Frontal cortex (tissue), 4 donors: ENCODE data around the gene PPP3R1. TPM values are rescaled to one million over a fixed set of nuclear protein-coding genes. Genes with fewer than 3 reads are reported as not detected.
"Not testable (repeated sequence)": the region's sequence is repeated elsewhere in the genome, so short reads cannot be mapped to it uniquely, and the experiment has no call there.

Experiments
- DNase-seq, 2 donors: peaks; one replicate each; pipeline ENCODE4 v3.0.0; 2012; ENCODE audit warnings: low spot score in 2 of 2
- FAIRE-seq: peaks from 2 replicates; lab custom pipeline; 2012; peaks lifted over from hg19 to GRCh38; lab: Jason Lieb, UNC
- total RNA-seq: library from RNA; depleted of rRNA; stranded (reverse); fragments of >200 nt; gene quantifications from one replicate; pipeline ENCODE4 v1.2.3, GENCODE V29; 2014
- donor health status: control.
- donor health status: control.
- donor health status: control.

PPP3R1 gene
- total RNA-seq, 1 donor from 2014 or later, result 59.9 TPM

DNA sequence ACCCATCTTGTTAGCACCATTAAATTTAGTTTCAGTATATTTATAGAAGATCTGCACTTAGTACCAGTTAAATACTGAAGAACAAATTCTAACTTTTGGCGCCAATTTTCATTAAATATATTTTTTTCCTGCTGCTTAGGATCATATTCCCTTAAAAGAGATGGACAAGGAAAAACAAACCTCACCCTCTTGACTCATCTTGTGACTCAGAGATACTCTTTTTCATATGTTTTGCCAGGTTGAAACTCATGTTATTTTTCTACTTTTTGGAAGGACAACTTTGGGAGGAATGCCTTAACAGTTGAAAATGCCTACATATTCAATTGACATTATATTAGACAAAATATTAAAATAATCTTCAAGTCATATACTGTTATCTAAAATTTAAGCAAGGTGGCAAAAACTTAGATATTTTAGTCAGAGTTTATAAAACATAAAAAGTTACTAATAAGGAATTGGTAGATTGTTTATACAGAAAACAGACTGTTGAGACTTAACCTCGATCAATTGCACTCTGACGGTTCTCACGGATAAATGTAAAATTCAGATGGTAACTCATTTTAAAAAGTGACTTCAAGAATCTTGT, 58.5 kb downstream of the PPP3R1 start:
- FAIRE-seq, result no peak

DNA sequence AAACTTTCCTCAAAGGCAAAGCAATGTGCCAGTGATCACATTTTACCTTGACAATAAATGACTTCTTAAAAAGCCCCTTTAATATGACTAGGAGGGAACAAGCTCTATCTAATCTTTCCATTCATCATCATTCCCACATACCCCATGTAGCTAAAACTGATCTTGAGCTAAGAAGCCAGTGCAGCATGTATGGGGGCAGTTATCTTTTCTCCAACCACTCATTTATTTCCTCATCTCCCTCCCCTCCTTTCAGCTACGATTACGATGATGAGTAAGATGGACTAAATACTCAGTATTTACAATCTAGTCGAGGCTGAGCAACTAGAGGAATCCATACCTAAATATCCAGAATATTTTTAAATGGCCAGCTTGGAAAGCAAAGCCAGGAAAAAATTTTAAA, 59.2 kb downstream of the PPP3R1 start:
- no peak for FAIRE-seq
- DNase-seq, result no peak

More for the DNA sequence above, 58.5 kb downstream of the PPP3R1 start:
- DNase-seq, result no peak

DNA sequence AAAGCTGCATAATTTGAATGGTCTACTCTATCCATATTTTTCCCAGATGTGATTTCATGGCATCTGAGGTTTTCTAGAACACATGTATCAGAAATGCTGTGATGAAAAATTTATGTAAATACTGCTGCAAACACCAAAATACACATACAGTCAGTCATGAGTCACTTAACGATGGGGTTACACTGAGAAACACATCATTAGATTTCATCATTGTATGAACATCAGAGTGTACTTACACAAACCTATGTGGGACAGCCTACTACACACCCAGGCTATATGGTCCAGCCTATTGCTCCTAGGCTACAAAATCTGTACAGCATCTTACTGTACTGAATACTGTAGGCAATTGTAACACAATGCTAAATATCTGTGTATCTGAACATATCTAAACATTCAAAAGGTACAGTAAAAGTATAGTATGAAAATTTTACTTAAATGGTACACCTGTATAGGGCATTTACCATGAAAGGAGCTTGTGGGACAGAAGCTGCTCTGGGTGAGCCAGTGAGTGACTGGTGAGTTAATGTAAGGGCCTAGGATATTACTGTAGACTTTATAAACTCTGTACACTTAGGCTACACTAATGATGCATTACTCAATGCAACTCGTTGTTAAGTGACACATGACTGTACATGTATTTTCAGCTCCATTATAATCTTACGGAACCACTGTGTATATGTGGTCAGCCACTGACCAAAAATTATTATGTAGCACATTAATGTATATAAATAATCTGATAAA, 61.2 kb downstream of the PPP3R1 start:
- FAIRE-seq (no peak), DNase-seq (no peak)

DNA sequence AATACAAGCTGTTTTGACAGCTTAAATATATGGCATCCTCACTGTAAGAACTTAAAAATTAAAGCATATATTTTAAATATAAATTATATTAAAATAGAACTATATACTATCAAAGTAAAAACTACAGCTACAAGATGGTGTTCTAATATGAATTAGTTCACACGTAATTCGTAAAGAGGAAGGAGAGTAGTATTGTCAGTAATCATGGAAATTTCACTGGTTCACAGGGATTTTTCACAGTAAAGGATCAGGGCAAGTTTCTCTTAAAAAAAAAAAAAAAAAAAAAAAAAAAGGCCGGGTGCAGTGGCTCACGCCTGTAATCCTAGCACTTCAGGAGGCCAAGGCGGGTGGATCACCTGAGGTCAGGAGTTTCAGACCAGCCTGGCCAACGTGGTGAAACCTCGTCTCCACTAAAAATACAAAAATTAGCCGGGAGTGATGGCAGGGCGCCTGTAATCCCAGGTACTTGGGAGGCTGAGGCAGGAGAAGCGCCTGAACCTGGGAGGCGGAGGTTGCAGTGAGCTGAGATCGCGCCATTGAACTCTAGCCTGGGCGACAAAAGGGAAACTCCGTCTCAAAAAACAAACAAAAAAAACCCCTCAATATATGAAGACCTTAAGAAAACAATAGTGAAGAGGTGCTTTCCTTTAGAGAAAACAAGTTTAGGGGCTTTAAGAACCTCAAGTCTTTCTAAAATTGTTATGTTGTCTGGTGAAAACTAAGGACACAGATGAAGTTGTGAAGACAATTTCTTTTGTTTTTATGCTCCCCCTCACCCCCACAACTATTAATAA, 62.1 kb downstream of the PPP3R1 start:
- no peak for DNase-seq

DNA sequence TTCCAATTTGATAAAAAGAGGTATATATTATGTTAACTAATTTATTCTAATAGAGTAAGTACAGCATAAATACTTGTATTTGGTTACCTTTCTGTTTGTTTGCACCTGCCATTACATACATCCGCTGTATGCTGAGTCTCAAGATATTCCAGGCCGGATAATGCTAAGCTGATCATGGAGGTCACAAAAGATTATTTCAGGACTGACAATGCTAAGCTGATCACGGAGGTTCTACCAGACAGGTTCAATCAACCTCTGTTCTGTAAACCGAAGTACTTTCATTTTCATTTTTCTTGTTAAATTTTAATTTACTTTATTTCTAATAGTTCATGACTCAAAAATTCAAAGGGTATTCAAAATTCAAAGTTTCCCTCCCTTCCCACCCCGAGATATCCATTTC, 63.5 kb downstream of the PPP3R1 start:
- FAIRE-seq (no peak), DNase-seq (no peak)

More for the DNA sequence above, 62.1 kb downstream of the PPP3R1 start:
- no peak for FAIRE-seq

DNA sequence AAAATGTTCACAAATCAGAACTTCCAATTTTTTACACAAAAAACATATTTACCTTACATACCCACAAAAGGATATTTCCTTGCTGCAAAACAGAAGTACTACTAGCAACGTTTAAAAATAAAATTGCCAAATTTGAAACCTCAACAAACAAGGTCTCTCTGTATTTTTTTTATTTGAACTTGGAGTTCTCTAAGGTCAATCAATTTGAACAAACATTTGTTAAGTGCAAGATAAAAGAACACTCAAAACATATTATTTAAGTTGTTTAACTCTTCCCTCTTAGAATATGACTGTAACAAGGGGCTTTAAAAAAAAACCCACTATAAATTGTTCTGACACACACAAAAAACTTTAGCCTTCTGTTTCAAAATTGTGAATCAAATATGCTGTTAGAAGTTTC, 65.0 kb downstream of the PPP3R1 start:
- no peak for FAIRE-seq

DNA sequence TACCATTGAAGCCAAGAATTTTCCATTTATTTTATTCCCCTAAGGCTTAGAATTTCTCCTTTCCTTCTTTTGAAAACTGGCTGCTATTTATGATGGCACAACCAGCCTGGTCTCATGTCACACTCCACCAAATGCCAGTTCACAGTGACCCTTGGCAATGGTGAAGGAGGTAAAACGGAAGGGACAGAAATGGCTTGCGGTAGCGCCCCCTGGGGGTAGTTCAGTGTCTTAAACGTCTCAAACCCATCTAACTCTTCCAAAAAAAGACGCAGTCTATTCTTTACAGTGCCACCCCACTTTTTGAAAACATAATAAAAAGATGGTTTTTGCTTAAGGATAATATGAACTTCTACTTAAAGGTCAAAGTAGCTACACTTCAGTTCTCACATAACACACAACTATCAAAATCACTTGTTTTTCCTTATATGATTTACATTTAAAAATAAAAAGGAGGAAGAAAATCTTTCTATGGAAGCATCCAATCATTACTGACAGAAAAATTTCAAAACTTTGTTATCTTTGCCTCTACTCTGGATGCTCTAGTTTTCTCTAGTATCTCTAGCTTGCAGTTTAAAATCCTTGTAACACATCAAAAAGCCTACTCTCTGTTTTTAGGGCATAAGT, 66.7 kb downstream of the PPP3R1 start:
- FAIRE-seq, result no peak
- no peak for DNase-seq

More for the DNA sequence above, 65.0 kb downstream of the PPP3R1 start:
- no peak for DNase-seq

DNA sequence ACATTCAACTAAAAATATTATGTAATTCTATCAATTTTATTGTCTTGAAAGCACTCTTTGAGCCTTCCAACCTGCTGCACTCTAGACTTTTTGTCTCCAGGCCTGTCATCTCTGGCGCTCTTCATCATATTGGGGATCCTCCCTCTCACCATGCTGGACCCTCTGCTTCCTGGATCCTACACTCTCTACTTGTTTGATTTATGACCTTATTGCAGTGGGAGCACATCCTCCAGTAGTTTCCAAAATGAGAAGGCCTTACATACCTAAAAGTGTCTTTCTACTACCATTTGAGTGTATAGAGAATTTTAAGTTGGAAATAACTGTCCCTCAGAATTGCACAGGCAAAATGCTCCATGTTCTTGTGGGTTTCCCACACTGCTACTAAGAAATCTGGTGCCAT, 69.4 kb downstream of the PPP3R1 start:
- DNase-seq (no peak), FAIRE-seq (no peak)

DNA sequence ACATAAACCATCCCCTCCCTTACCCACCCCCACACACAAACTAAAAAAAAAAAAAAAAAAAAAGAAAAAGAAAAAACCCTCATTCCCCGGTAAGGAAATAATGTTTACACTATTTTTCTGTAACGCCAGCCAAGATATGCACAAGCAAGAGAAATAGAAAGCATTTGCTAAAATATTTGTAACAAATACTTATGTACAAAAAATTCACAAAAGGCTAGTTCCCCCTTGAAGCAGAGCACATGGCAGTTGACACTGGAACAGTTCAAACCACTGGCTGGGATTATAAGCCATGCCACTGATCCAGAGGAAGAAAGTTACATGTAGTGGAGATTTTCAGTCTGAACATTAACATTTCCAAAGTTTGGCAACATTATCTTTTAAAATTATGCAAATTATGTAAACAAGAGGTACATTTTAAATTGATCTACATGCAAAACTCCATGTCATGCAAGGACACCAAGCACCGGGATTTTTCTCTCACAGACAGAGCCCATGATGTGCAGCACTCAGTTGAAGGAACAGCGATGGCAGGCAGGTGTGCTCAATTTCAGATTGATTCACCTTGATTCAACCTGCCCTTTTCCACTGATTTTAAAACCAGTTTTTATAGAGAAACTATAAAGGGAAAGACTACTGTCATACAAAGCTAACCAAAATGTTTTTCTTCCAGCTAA, 73.2 kb downstream of the PPP3R1 start:
- no peak for FAIRE-seq

DNA sequence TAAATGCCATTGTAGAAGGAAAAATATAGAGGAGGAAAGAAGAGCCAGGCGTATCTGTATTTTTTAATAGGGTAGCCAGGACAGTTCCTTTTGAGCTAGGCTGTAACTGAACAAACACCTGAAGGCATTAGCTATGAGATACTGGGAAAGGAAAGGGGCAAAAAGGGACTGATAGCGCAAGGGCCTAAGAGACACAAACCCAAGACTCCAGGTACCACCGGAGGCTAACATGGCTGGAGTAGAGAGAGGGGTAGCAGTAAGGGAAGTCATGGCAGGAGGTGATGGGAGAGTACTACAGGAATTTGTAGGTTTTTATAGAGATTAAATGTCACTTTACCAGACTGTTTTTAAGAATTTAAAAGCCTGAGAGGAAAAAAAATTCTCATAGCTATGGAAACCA, 73.9 kb downstream of the PPP3R1 start:
- DNase-seq (no peak), FAIRE-seq (no peak)

More for the DNA sequence above, 73.2 kb downstream of the PPP3R1 start:
- DNase-seq, result no peak

DNA sequence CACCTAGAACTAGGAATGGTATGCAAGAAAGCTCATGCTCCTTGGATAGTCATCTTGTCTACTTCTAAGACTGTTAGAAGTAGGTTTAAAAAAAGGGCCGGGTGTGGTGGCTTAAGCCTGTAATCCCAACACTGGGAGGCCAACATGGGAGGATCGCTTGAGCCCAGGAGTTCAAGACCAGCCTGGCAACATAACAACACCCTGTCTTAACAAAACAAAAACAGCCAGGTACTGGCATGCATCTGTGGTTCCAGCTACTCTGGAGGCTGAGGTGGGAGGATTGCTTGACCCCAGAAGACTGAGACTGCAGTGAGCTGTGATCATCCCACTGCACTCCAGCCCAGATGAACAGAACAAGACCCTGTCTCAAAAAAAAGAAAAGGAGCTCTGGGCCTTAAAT, 74.8 kb downstream of the PPP3R1 start:
- DNase-seq (no peak), FAIRE-seq (no peak)

DNA sequence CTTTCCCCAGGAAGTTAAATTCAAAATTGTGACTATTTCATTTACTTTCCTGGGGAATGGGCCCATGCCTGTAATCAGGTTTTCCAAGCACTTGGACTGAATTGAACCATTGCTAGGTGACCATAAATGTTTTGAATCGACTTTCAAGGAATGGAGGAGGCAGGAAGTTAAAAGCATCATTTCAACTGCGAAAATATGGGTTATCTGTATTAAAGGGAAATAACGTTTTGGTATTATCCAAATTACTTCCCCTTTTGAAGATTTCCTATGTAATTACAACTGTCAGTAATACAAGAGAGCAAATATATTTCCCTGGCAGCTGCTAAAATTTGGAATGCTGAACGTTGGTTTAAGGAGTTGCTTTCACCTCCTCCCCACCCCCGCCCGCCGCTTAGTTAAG, 75.7 kb downstream of the PPP3R1 start:
- FAIRE-seq (no peak), DNase-seq (no peak)

DNA sequence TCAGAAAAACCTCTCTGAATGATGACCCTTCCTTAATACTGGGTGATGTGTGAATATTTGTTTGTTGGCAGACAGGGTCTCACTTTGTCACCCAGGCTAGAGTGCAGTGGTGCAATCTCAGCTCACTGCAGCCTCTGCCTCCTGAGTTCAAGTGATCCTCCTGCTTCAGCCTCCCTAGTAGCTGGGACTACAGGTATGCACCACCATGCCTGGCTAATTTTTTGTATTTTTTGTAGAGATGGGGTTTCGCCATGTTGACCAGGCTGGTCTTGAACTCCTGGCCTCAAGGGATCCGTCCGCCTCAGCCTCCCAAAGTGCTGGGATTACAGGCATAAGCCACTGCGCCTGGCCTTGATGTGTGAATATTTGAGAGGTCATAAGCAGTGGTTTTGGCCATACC, 77.1 kb downstream of the PPP3R1 start:
- DNase-seq, FAIRE-seq: not testable (repeated sequence)

DNA sequence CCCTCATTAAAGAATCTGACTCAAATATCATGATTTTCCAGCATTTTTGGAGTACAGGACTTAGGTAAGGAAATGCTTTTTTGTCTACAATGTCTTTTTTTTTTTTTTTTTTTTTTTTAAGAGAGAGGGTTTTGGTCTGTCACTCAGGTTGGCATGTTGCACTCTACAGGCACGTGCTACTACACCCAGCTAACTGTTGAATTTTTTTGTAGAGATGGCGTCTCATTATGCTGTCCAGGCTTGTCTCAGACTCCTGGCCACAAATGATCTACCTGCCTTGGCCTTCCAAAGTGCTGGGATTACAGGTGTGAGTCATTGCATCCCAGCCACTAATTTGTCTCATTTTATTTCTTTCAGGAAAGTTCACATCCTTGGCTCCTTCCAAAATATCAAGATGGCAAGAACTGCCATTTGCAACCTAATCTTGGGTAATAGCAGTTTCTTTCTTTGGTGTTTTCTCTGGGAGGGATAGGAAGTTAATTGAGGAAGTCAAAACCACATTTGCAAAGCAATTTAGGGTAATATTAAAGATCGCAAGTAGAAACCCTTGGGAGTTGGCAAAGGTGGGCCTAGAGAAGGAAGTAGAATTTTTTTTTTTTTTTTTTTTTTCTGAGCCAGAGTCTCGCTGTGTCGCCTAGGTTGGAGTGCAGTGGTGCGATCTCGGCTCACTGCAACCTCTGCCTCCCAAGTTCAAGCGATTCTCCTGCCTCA, 79.2 kb downstream of the PPP3R1 start:
- FAIRE-seq, result no peak

DNA sequence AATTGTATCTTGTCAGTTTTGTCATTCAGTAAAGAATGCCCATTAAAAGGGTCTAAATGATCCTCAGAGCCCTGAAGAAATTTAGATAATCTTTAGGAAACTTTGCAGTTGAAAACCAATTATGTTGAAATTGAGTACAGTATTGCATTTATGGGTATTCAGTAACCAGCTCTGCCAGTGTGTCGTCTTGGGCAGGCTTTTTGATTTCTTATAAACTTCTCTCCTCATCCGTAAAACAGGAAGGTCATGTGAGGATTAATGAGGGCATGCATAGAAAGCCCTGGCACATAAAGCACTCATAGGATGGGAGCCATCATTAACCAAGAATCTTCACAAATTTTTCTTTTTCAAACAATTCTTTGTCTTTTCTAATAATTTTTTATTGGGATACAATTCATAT, 79.8 kb downstream of the PPP3R1 start:
- no peak for DNase-seq
- FAIRE-seq, result no peak

More for the DNA sequence above, 79.2 kb downstream of the PPP3R1 start:
- no peak for DNase-seq

DNA sequence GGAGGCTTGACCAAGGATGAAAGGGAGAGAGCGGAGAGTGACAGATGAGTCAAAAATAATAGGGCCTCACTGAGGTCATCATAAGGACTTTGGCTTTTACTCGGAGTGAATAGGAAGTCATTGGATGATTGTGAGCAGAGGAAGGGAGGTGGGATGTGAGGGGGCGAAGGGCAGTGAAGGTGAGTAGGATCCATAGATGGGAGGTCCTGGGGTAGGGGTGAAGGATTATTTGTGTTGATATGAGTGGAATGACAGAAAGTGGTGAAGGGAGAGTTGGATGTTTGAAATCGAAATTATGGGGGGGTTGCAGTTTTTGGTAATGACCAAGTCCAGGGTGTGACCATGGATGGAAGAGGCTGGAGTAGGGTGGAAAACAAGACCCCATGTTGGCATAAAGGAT, 80.6 kb downstream of the PPP3R1 start:
- FAIRE-seq (no peak), DNase-seq (no peak)

DNA sequence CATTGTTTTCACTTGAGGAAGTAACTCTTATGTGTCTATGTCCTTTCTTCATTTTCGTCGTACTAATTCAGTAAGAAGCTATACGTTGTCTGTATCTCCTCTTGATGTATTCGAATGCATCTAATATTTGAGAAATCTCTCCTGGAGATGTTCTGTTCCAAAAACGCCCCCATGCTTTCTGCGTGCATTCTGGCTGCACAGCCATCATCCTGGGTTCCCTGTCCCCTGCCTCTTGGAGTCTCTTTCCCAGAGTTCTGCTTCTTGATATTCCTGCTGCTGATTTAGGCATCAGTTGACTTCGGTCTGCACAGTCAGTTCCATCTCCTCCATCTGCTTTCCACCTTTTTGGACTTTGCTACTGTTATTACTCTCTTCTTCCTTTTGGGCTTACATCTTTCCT, 81.2 kb downstream of the PPP3R1 start:
- FAIRE-seq, result no peak

DNA sequence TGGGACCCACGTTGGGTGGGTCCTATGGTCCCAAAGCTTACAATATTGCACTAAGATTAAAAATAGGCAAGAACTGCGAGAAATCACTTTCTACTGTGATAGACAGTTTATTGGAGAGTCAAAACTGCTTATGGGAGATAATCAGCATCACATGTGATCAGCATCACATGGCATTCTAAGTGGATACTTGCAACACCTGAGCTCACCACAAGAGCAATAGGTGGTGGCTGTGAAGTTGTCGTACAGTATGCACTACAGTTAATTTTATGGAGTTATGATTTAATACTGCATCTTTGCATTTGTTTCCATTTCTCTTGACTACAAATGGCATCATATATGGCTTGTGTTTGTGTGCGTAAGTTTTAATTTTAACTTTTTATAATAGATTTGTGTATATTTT, 83.0 kb downstream of the PPP3R1 start:
- FAIRE-seq (no peak), DNase-seq (no peak)

More for the DNA sequence above, 81.2 kb downstream of the PPP3R1 start:
- DNase-seq, result no peak

DNA sequence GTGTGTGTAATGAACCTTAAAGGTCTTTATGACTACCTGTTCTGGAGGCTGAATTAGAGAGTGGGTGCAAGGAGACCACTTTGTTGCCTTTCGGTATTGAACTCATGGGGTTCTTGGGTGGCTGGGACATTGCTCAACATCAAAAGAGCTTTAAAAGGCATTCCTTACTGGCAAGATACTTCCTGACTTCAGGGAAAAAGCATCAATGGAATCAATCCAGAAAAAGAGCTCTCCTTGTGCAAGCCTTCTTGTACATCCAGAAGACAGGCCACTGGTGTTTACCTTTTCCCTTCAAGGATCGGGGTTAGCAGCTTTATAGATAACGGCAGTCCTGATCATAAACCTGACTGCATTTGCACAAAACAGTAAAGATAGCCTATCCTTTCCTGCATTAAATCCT, 85.1 kb downstream of the PPP3R1 start:
- DNase-seq, result no peak
- no peak for FAIRE-seq
